Measurements from ENCODE around the gene CLTC.

CLTC gene

GRCh38 chr17:59733697-59734096 is 114.0 kb downstream of the CLTC start:
- Histone ChIP-seq H3K4me3 (ENCODE audit: low read depth in 1 of 2, low read length in 2 of 2) (no peak overlapping the region), H3K27me3 (ENCODE audit: control insufficient read depth in 1 of 2, insufficient read depth in 2 of 2, low read length in 2 of 2) (no peaks in the 10 kb centered on the region), H3K4me1 (ENCODE audit: control insufficient read depth in 1 of 2, insufficient read depth in 2 of 2, low read length in 2 of 2) (peaks cover 5% of the 10 kb centered on the region in 2 donors), H3K27ac (ENCODE audit: low read depth, low read length) (no peak overlapping the region), H3K36me3 (ENCODE audit: control insufficient read depth in 1 of 2, insufficient read depth in 2 of 2, low read length in 2 of 2) (peaks cover 0 to 21% of the 10 kb centered on the region in 2 donors), H3K9me3 (ENCODE audit: control insufficient read depth in 1 of 2, low read length in 2 of 2) (no peaks in the 10 kb centered on the region), H3K9ac (ENCODE audit: low read depth in 1 of 2, low read length in 2 of 2) (no peak overlapping the region)

DNA sequence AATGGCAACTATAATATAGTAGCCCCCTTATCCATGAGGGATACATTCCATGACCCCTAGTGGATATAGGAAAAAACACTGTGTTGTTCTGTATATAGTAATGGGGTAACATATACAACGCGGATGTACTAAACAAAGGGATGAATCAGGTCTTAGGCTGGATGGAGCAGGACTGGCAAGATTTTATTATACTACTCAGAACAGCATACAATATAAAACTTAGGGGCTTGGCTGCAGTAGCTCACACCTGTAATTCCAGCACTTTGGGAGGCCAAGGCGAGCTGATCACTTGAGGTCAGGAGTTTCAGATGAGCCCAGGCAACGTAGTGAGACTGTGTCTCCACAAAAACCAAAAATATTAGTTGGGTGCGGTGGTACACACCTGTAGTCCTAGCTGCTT is 114.5 kb downstream of the CLTC start:
- Histone ChIP-seq H3K4me1 (ENCODE audit: control insufficient read depth in 1 of 2, insufficient read depth in 2 of 2, low read length in 2 of 2) (peaks cover 5% of the 10 kb centered on the region in 2 donors), H3K27me3 (ENCODE audit: control insufficient read depth in 1 of 2, insufficient read depth in 2 of 2, low read length in 2 of 2) (no peaks in the 10 kb centered on the region), H3K9me3 (ENCODE audit: control insufficient read depth in 1 of 2, low read length in 2 of 2) (no peaks in the 10 kb centered on the region), H3K36me3 (ENCODE audit: control insufficient read depth in 1 of 2, insufficient read depth in 2 of 2, low read length in 2 of 2) (peaks cover 0 to 21% of the 10 kb centered on the region in 2 donors), H3K27ac (ENCODE audit: low read depth, low read length) (no peak overlapping the region), H3K9ac (ENCODE audit: low read depth in 1 of 2, low read length in 2 of 2) (no peak overlapping the region), H3K4me3 (ENCODE audit: low read depth in 1 of 2, low read length in 2 of 2) (no peak overlapping the region)

GRCh38 chr17:59737324-59737723 is 117.6 kb downstream of the CLTC start:
- Histone ChIP-seq H3K4me1 (ENCODE audit: control insufficient read depth in 1 of 2, insufficient read depth in 2 of 2, low read length in 2 of 2) (peaks cover 0 to 5% of the 10 kb centered on the region in 2 donors), H3K27ac (ENCODE audit: low read depth, low read length) (no peak overlapping the region), H3K9me3 (ENCODE audit: control insufficient read depth in 1 of 2, low read length in 2 of 2) (no peaks in the 10 kb centered on the region), H3K27me3 (ENCODE audit: control insufficient read depth in 1 of 2, insufficient read depth in 2 of 2, low read length in 2 of 2) (no peaks in the 10 kb centered on the region), H3K4me3 (ENCODE audit: low read depth in 1 of 2, low read length in 2 of 2) (no peak overlapping the region), H3K9ac (ENCODE audit: low read depth in 1 of 2, low read length in 2 of 2) (no peak overlapping the region), H3K36me3 (ENCODE audit: control insufficient read depth in 1 of 2, insufficient read depth in 2 of 2, low read length in 2 of 2) (peaks cover 4 to 31% of the 10 kb centered on the region in 2 donors)

DNA sequence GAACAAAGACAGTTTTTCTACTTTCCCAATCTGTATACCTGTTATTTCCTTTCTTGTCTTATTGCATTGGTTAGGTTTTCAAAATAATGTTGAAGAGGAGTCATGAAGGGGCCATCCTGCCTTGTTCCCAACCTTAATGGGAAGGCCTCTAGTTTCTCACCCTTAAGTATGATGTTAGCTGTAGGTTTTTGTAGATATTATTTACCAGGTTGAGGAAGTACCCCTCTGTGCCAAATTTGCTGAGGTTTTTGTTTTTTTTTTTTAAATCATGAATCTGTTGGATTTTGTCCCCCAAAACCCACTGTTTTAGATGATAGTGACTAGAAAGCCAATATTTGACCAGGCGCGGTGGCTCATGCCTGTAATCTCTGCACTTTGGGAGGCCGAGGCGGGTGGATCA is 124.1 kb downstream of the CLTC start:
- Histone ChIP-seq H3K4me1 (ENCODE audit: control insufficient read depth in 1 of 2, insufficient read depth in 2 of 2, low read length in 2 of 2) (no peaks in the 10 kb centered on the region), H3K9ac (ENCODE audit: low read depth in 1 of 2, low read length in 2 of 2) (no peak overlapping the region), H3K4me3 (ENCODE audit: low read depth in 1 of 2, low read length in 2 of 2) (no peak overlapping the region)

GRCh38 chr17:59745040-59745439 is 125.3 kb downstream of the CLTC start:
- peaks cover 13 to 24% of the 10 kb centered on the region in 2 donors for H3K36me3 ChIP-seq (ENCODE audit: control insufficient read depth in 1 of 2, insufficient read depth in 2 of 2, low read length in 2 of 2)
- no peak overlapping the region for H3K27ac ChIP-seq (ENCODE audit: low read depth, low read length)
- no peak overlapping the region for H3K9ac ChIP-seq (ENCODE audit: low read depth in 1 of 2, low read length in 2 of 2)
- no peak overlapping the region for H3K4me3 ChIP-seq (ENCODE audit: low read depth in 1 of 2, low read length in 2 of 2)
- H3K4me1 ChIP-seq (ENCODE audit: control insufficient read depth in 1 of 2, insufficient read depth in 2 of 2, low read length in 2 of 2), result no peaks in the 10 kb centered on the region
- no peaks in the 10 kb centered on the region for H3K9me3 ChIP-seq (ENCODE audit: control insufficient read depth in 1 of 2, low read length in 2 of 2)
- no peaks in the 10 kb centered on the region for H3K27me3 ChIP-seq (ENCODE audit: control insufficient read depth in 1 of 2, insufficient read depth in 2 of 2, low read length in 2 of 2)

More for the DNA sequence above, 124.1 kb downstream of the CLTC start:
- Histone ChIP-seq H3K9me3 (ENCODE audit: control insufficient read depth in 1 of 2, low read length in 2 of 2) (no peaks in the 10 kb centered on the region), H3K27me3 (ENCODE audit: control insufficient read depth in 1 of 2, insufficient read depth in 2 of 2, low read length in 2 of 2) (no peaks in the 10 kb centered on the region), H3K27ac (ENCODE audit: low read depth, low read length) (no peak overlapping the region), H3K36me3 (ENCODE audit: control insufficient read depth in 1 of 2, insufficient read depth in 2 of 2, low read length in 2 of 2) (peaks cover 13 to 25% of the 10 kb centered on the region in 2 donors)
